ENCODE results near the gene RAP1GAP. TPM values are rescaled to one million over a fixed set of nuclear protein-coding genes. Genes with fewer than 3 reads are reported as not detected.
"Not testable (repeated sequence)": the region's sequence is repeated elsewhere in the genome, so short reads cannot be mapped to it uniquely, and the experiment has no call there.

RAP1GAP gene
- total RNA-seq, 1 experiment from 2014 or later = not detected

- Histone ChIP-seq H3K9me3 (ENCODE audit: low read length) (no peaks in the 10 kb centered on the region), H3K79me2 (ENCODE audit: low read length) (no peaks in the 10 kb centered on the region), H3K4me2 (ENCODE audit: low read depth, low read length, poor library complexity, severe bottlenecking) (no peak overlapping the region), H3K27me3 (ENCODE audit: low read length) (no peaks in the 10 kb centered on the region), H3K27ac (ENCODE audit: low read length) (no peak overlapping the region), H3K4me1 (ENCODE audit: low read length) (no peaks in the 10 kb centered on the region), H3K9me2 (replicated peaks; ENCODE audit: insufficient read depth, low read length) (no peaks in the 10 kb centered on the region), H2AFZ (ENCODE audit: low read length) (no peak overlapping the region), H3K9ac (ENCODE audit: low read length) (no peak overlapping the region), H4K20me1 (ENCODE audit: insufficient read depth, low read depth, low read length) (no peaks in the 10 kb centered on the region; the same call in 1 of the 2 replicates), H3K36me3 (ENCODE audit: insufficient read depth, low read length) (no peaks in the 10 kb centered on the region), H3K4me3 (ENCODE audit: low read length) (no peak overlapping the region)
- DNase-seq = no peak
These were observed 35.9 kb downstream of the RAP1GAP start for GRCh38 chr1:21633141-21633755.

- no peaks in the 10 kb centered on the region for H3K79me2 ChIP-seq (ENCODE audit: low read length)
- no peaks in the 10 kb centered on the region for H3K4me1 ChIP-seq (ENCODE audit: low read length)
- no peak for DNase-seq
- H3K9me2 ChIP-seq (replicated peaks; ENCODE audit: insufficient read depth, low read length) = no peaks in the 10 kb centered on the region
- H3K27me3 ChIP-seq (ENCODE audit: low read length) = no peaks in the 10 kb centered on the region
- no peaks in the 10 kb centered on the region for H3K9me3 ChIP-seq (ENCODE audit: low read length)
- H3K36me3 ChIP-seq (ENCODE audit: insufficient read depth, low read length) = no peaks in the 10 kb centered on the region
- no peak overlapping the region for H3K27ac ChIP-seq (ENCODE audit: low read length)
- no peak overlapping the region for H3K4me3 ChIP-seq (ENCODE audit: low read length)
- no peak overlapping the region for H3K4me2 ChIP-seq (ENCODE audit: low read depth, low read length, poor library complexity, severe bottlenecking)
- no peaks in the 10 kb centered on the region for H4K20me1 ChIP-seq (ENCODE audit: insufficient read depth, low read depth, low read length)
- H3K9ac ChIP-seq (ENCODE audit: low read length) = no peak overlapping the region
- H2AFZ ChIP-seq (ENCODE audit: low read length) = no peak overlapping the region
These were observed 36.9 kb downstream of the RAP1GAP start for GRCh38 chr1:21631944-21632887.

GRCh38 chr1:21631590-21631943 is 37.6 kb downstream of the RAP1GAP start:
- not testable (repeated sequence) for H2AFZ ChIP-seq (ENCODE audit: low read length); H3K9ac ChIP-seq (ENCODE audit: low read length); DNase-seq; H4K20me1 ChIP-seq (ENCODE audit: insufficient read depth, low read depth, low read length); H3K9me3 ChIP-seq (ENCODE audit: low read length); H3K79me2 ChIP-seq (ENCODE audit: low read length); H3K9me2 ChIP-seq (replicated peaks; ENCODE audit: insufficient read depth, low read length); H3K4me3 ChIP-seq (ENCODE audit: low read length); H3K27ac ChIP-seq (ENCODE audit: low read length); H3K36me3 ChIP-seq (ENCODE audit: insufficient read depth, low read length); H3K4me2 ChIP-seq (ENCODE audit: low read depth, low read length, poor library complexity, severe bottlenecking); H3K4me1 ChIP-seq (ENCODE audit: low read length); H3K27me3 ChIP-seq (ENCODE audit: low read length)

- no peaks in the 10 kb centered on the region for H4K20me1 ChIP-seq (ENCODE audit: insufficient read depth, low read depth, low read length)
- H3K9me2 ChIP-seq (replicated peaks; ENCODE audit: insufficient read depth, low read length) = no peaks in the 10 kb centered on the region
- no peaks in the 10 kb centered on the region for H3K4me1 ChIP-seq (ENCODE audit: low read length)
- H2AFZ ChIP-seq (ENCODE audit: low read length) = no peak overlapping the region
- no peak overlapping the region for H3K9ac ChIP-seq (ENCODE audit: low read length)
- no peak for DNase-seq
- no peak overlapping the region for H3K4me2 ChIP-seq (ENCODE audit: low read depth, low read length, poor library complexity, severe bottlenecking)
- no peak overlapping the region for H3K27ac ChIP-seq (ENCODE audit: low read length)
- H3K9me3 ChIP-seq (ENCODE audit: low read length) = no peaks in the 10 kb centered on the region
- no peak overlapping the region for H3K4me3 ChIP-seq (ENCODE audit: low read length)
- H3K36me3 ChIP-seq (ENCODE audit: insufficient read depth, low read length) = no peaks in the 10 kb centered on the region
- H3K27me3 ChIP-seq (ENCODE audit: low read length) = no peaks in the 10 kb centered on the region
- no peaks in the 10 kb centered on the region for H3K79me2 ChIP-seq (ENCODE audit: low read length)
These were observed 38.4 kb downstream of the RAP1GAP start for GRCh38 chr1:21630571-21631343.

GRCh38 chr1:21629971-21630370 is 39.2 kb downstream of the RAP1GAP start:
- no peaks in the 10 kb centered on the region for H3K4me1 ChIP-seq (ENCODE audit: low read length)
- H3K79me2 ChIP-seq (ENCODE audit: low read length) = no peaks in the 10 kb centered on the region
- no peak overlapping the region for H3K4me3 ChIP-seq (ENCODE audit: low read length)
- no peaks in the 10 kb centered on the region for H3K36me3 ChIP-seq (ENCODE audit: insufficient read depth, low read length)
- H3K9me2 ChIP-seq (replicated peaks; ENCODE audit: insufficient read depth, low read length) = no peaks in the 10 kb centered on the region
- no peaks in the 10 kb centered on the region for H3K9me3 ChIP-seq (ENCODE audit: low read length)
- H3K9ac ChIP-seq (ENCODE audit: low read length) = no peak overlapping the region
- no peaks in the 10 kb centered on the region for H4K20me1 ChIP-seq (ENCODE audit: insufficient read depth, low read depth, low read length)
- no peak for DNase-seq
- H3K4me2 ChIP-seq (ENCODE audit: low read depth, low read length, poor library complexity, severe bottlenecking) = no peak overlapping the region
- no peak overlapping the region for H3K27ac ChIP-seq (ENCODE audit: low read length)
- no peak overlapping the region for H2AFZ ChIP-seq (ENCODE audit: low read length)
- no peaks in the 10 kb centered on the region for H3K27me3 ChIP-seq (ENCODE audit: low read length)

- Histone ChIP-seq H3K9me2 (replicated peaks; ENCODE audit: insufficient read depth, low read length) (no peaks in the 10 kb centered on the region), H3K4me1 (ENCODE audit: low read length) (no peaks in the 10 kb centered on the region), H3K9me3 (ENCODE audit: low read length) (no peaks in the 10 kb centered on the region), H2AFZ (ENCODE audit: low read length) (no peak overlapping the region), H3K9ac (ENCODE audit: low read length) (no peak overlapping the region), H3K4me3 (ENCODE audit: low read length) (no peak overlapping the region), H3K27ac (ENCODE audit: low read length) (no peak overlapping the region), H3K79me2 (ENCODE audit: low read length) (no peaks in the 10 kb centered on the region), H3K36me3 (ENCODE audit: insufficient read depth, low read length) (no peaks in the 10 kb centered on the region), H3K4me2 (ENCODE audit: low read depth, low read length, poor library complexity, severe bottlenecking) (no peak overlapping the region), H4K20me1 (ENCODE audit: insufficient read depth, low read depth, low read length) (no peaks in the 10 kb centered on the region), H3K27me3 (ENCODE audit: low read length) (no peaks in the 10 kb centered on the region)
- DNase-seq = no peak
These were observed 40.3 kb downstream of the RAP1GAP start for GRCh38 chr1:21628798-21629393.

GRCh38 chr1:21626921-21627339 is 42.2 kb downstream of the RAP1GAP start:
- Histone ChIP-seq H3K27me3 (ENCODE audit: low read length) (no peaks in the 10 kb centered on the region), H3K4me2 (ENCODE audit: low read depth, low read length, poor library complexity, severe bottlenecking) (no peak overlapping the region), H3K9ac (ENCODE audit: low read length) (no peak overlapping the region), H3K4me1 (ENCODE audit: low read length) (no peaks in the 10 kb centered on the region), H3K9me3 (ENCODE audit: low read length) (no peaks in the 10 kb centered on the region), H3K79me2 (ENCODE audit: low read length) (no peaks in the 10 kb centered on the region), H4K20me1 (ENCODE audit: insufficient read depth, low read depth, low read length) (no peaks in the 10 kb centered on the region), H3K27ac (ENCODE audit: low read length) (no peak overlapping the region), H3K36me3 (ENCODE audit: insufficient read depth, low read length) (no peaks in the 10 kb centered on the region), H2AFZ (ENCODE audit: low read length) (no peak overlapping the region), H3K4me3 (ENCODE audit: low read length) (no peak overlapping the region), H3K9me2 (replicated peaks; ENCODE audit: insufficient read depth, low read length) (no peaks in the 10 kb centered on the region)
- DNase-seq = no peak

All from Karpas-422 (cell line).